K562 (cell line): Measurements from ENCODE around the gene LENG8. TPM values are rescaled to one million over a fixed set of nuclear protein-coding genes. Genes with fewer than 3 reads are reported as not detected.

Experiments
- COPS2 ChIP-seq: fragments of 450-650 bp; conservative IDR thresholded peaks from 2 replicates; pipeline ENCODE4 v1.6.1; 2016; ENCODE audit warnings: mild to moderate bottlenecking, moderate library complexity
- EGR1 ChIP-seq: fragments of 450-650 bp; conservative IDR thresholded peaks from 2 replicates; pipeline ENCODE4 v1.6.1; 2017; ENCODE audit warnings: mild to moderate bottlenecking
- GTF2A2 ChIP-seq: IDR thresholded peaks from 2 replicates; pipeline ENCODE4 v1.6.1; 2016; ENCODE audit warnings: mild to moderate bottlenecking, missing genetic modification characterization, missing compliant biosample characterization
- HDGF ChIP-seq: fragments of 450-650 bp; IDR thresholded peaks from 2 replicates; pipeline ENCODE4 v1.6.1; 2016
- HNRNPLL ChIP-seq: fragments of 200-400 bp; formaldehyde crosslinking; IDR thresholded peaks from 2 replicates; pipeline ENCODE4 v1.6.1; 2017; ENCODE audit warnings: low read length, low read depth, mild to moderate bottlenecking; ENCODE audit not compliant: poor library complexity, severe bottlenecking
- NFE2L1 ChIP-seq: fragments of 450-650 bp; IDR thresholded peaks from 2 replicates; pipeline ENCODE4 v1.6.1; 2016; ENCODE audit warnings: missing genetic modification characterization, low read depth, mild to moderate bottlenecking, missing compliant biosample characterization, moderate library complexity, borderline replicate concordance
- POLR3G ChIP-seq: IDR thresholded peaks from 2 replicates; pipeline ENCODE4 v1.6.1; 2011; ENCODE audit not compliant: insufficient read length, insufficient replicate concordance; ENCODE audit errors: extremely low read depth
- RBM25 ChIP-seq: fragments of 200-400 bp; formaldehyde crosslinking; IDR thresholded peaks from 2 replicates; pipeline ENCODE4 v1.6.1; 2018; ENCODE audit warnings: low read length, low read depth, moderate library complexity; ENCODE audit not compliant: severe bottlenecking
- RFX5 ChIP-seq: IDR thresholded peaks from 2 replicates; pipeline ENCODE4 v1.6.1; 2011; ENCODE audit warnings: low read depth, mild to moderate bottlenecking, improper control_type of control experiment, low read length
- RNF219 ChIP-seq: fragments of 250-450 bp; sonication (Bioruptor Pico); IDR thresholded peaks from 2 replicates; pipeline ENCODE4 v1.5.0; 2022; ENCODE audit warnings: mild to moderate bottlenecking
- SAFB2 ChIP-seq: fragments of 200-400 bp; formaldehyde crosslinking; IDR thresholded peaks from 2 replicates; pipeline ENCODE4 v1.6.1; 2018; ENCODE audit warnings: borderline replicate concordance, low read length, low read depth, moderate library complexity; ENCODE audit not compliant: severe bottlenecking
- TOE1 ChIP-seq, 2 experiments: fragments of 450-650 bp in 1 of 2; sonication (generic) in 1 of 2; formaldehyde crosslinking in 1 of 2; IDR thresholded peaks; 2 replicates each; pipeline versions ENCODE4 v1.7.1 to v1.8.0; 2016 to 2022; ENCODE audit warnings: borderline replicate concordance in 2 of 2, mild to moderate bottlenecking in 2 of 2, antibody characterized with exemption in 1 of 2, inconsistent platforms in 1 of 2, low read depth in 1 of 2, missing genetic modification reagents in 1 of 2, moderate library complexity in 1 of 2
- XRCC4 ChIP-seq: IDR thresholded peaks from one replicate; pipeline ENCODE4 v1.6.1; 2011; ENCODE audit not compliant: insufficient read depth, insufficient read length; ENCODE audit errors: extremely low read depth
- ZBED1 ChIP-seq: IDR thresholded peaks from 2 replicates; pipeline ENCODE4 v1.6.1; 2014
- ZBTB11 ChIP-seq, 3 experiments: fragments of 200-800 bp in 1 of 3; fragments of 250-450 bp in 1 of 3; fragments of 450-650 bp in 1 of 3; sonication (Bioruptor Pico) in 1 of 3; sonication (Bioruptor generic) in 1 of 3; formaldehyde crosslinking in 1 of 3; IDR thresholded peaks; 2 replicates each; pipeline versions ENCODE4 v1.6.1 to v1.8.0; 2016 to 2022; ENCODE audit warnings: mild to moderate bottlenecking in 2 of 3, missing genetic modification characterization in 2 of 3, missing compliant biosample characterization in 1 of 3, moderate library complexity in 1 of 3
- ZBTB7A ChIP-seq: IDR thresholded peaks from 2 replicates; pipeline ENCODE4 v1.6.1; 2011; ENCODE audit warnings: low read depth, mild to moderate bottlenecking, low read length, moderate library complexity, borderline replicate concordance; ENCODE audit not compliant: control insufficient read depth
- ZNF644 ChIP-seq: fragments of 200-800 bp; sonication (Bioruptor generic); IDR thresholded peaks from 2 replicates; pipeline ENCODE4 v1.6.1; 2016; ENCODE audit warnings: low read depth, missing genetic modification characterization, missing compliant biosample characterization
- ZNF764 ChIP-seq: fragments of 250-450 bp; sonication (Bioruptor Pico); IDR thresholded peaks from 2 replicates; pipeline ENCODE4 v1.4.0; 2020; ENCODE audit warnings: low read depth, mild to moderate bottlenecking, moderate library complexity
- polyA plus RNA-seq, 8 experiments: library from polyadenylated mRNA; depleted of rRNA in 4 of 8; stranded (reverse) in 5 of 8; unstranded in 3 of 8; fragments of >200 nt; fragmentation: Nextera tagmentation in 2 of 8; fragmentation: Illumina TruSeq in 1 of 8; extraction: Ambion mirVana in 2 of 8; extraction: Trizol in 1 of 8; gene quantifications; 2 replicates each; pipeline versions ENCODE4 v1.2.1 to v1.2.3, GENCODE V29; 2011 to 2014; ENCODE audit warnings: inconsistent platforms in 1 of 8, missing spikeins in 1 of 8
- total RNA-seq, 7 experiments: library from RNA; depleted of rRNA in 6 of 7; stranded (reverse); fragments of >200 nt in 6 of 7; fragmentation: Illumina TruSeq in 2 of 7; extraction: Trizol in 2 of 7; gene quantifications; 2 replicates each; pipeline versions ENCODE4 v1.2.1 to v1.2.3, GENCODE V29; 2011 to 2021; ENCODE audit warnings: low replicate concordance in 1 of 7
- TF ChIP-seq, protein P1 (sequence below): fragments of 450-650 bp; IDR thresholded peaks from one replicate; pipeline ENCODE4 v1.6.1; 2018; ENCODE audit warnings: mild to moderate bottlenecking, moderate library complexity; ENCODE audit not compliant: partially characterized antibody

LENG8 gene
- total and polyA plus RNA-seq, 9 of the 15 experiments (the other 6 are each of a cell fraction or from before 2014, with no cell fraction given): 0.74 to 146 (median 28.1) TPM

DNA sequence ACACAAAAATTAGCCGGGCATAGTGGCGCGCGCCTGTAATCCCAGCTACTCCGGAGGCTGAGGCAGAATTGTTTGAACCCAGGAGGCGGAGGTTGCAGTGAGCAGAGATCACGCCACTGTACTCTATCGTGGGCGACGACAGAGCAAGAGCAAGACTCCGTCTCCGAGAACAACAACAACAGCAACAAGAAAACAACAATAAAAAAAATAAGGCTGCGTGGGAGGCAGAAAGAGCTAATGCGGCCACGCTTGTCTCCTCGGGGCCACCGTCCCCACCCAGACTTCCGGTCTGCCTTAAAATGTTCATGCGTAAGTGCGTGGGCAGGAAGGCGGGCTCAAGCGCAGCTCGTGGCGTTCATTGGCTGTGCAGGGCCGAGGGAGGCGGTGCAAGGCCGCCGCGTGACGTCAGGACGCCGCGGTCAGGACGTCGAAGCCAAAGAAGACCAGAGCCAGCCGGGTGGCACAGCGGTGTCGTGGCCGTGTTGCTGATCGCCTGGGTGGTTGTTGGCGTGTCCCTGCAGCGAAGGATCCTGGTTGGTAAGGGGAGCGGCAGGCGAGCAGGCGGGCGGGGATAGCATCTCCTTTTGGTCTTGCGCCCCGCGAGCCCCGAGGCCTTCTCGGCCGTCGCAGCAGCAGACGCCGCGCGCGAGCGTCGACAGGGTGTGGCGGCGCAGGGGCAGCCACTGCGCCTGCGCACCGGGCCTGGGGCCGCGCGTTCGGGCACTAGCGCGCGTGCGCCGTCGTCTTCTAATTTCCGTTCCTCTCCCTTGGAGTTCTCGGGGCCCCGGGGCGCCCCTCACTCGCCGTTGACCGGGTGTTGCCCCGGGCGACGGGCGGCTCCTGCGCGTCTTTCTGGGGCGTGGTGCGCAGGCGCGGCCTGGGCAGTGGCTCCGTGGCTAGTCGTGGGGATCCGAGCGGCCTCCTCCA is at the start of gene LENG8 (continued):
- TF ChIP-seq ZBTB7A (no peak), GTF2A2 (tag) (no peak), ZBED1 (no peak), RNF219 (CRISPR knock-in tag) (no peak), RBM25 (no peak), TOE1 (IDR thresholded peaks at IDR 0.05; ENCODE audit: borderline replicate concordance) (peak; percentile 83; the same call in 1 of the 2 replicates), TOE1 (CRISPR knock-in tag; IDR thresholded peaks at IDR 0.05; ENCODE audit: borderline replicate concordance, low read depth) (no peak), RFX5 (no peak), XRCC4 (no peak), NFE2L1 (tag) (no peak), EGR1 (peak; percentile 100), ZBTB11 (CRISPR knock-in tag; IDR thresholded peaks at IDR 0.05) (0 out of 6 replicates have a peak, but pooled peaks of 1 of the 3 experiments have one; percentile 40), SAFB2 (no peak), POLR3G (no peak), HDGF (no peak), COPS2 (no peak), ZNF644 (tag) (no peak; the same call in 1 of the 2 replicates), HNRNPLL (peak; percentile 34), ZNF764 (no peak)
- TF ChIP-seq, protein P1, sequence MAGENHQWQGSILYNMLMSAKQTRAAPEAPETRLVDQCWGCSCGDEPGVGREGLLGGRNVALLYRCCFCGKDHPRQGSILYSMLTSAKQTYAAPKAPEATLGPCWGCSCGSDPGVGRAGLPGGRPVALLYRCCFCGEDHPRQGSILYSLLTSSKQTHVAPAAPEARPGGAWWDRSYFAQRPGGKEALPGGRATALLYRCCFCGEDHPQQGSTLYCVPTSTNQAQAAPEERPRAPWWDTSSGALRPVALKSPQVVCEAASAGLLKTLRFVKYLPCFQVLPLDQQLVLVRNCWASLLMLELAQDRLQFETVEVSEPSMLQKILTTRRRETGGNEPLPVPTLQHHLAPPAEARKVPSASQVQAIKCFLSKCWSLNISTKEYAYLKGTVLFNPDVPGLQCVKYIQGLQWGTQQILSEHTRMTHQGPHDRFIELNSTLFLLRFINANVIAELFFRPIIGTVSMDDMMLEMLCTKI: no peak
